ENCODE results near the gene GTPBP4.
"Not testable (repeated sequence)": the region's sequence is repeated elsewhere in the genome, so short reads cannot be mapped to it uniquely, and the experiment has no call there.

The GTPBP4 gene

DNA sequence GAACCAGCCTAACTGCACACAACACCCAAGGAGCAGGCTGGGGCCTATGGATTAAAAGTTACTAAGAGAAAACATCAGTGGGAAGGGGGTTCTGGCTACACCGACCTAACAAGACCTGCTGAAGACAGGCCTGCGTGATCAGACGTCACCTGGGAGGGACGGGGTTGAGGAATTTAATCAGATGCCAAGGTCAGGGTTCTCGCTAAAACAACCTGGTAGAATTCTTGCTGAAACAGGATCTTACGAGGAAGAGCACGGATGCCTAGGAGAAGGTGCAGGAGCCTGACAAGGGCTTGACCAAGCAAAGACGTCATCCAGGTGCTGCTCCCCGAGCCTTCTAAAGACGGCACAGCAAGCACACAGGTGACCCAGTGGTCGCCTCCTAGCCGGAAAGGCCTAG lies 35.9 kb downstream of the GTPBP4 start:
- no peak for DNase-seq (ENCODE audit: low read depth in 2 of 2, low spot score in 1 of 2)

DNA sequence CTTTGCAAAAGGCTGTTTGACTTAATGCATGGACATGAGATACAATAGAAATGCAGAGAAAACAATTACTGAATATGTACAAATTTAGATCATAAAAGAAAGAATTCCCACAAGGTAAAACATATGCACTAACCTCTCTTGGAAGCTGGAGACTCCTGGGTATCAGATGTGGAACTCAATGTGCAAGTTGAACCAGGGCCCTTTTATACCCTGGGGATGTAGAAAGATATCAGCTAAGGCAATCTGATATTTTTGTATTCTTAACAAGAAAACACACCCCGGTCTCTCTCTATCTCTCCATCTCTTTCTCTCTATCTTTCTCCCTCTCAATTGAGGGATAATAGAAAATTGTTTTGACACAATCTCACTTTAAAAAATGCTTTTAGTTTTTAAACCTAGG lies 37.4 kb downstream of the GTPBP4 start, which contains the start of gene IDI2:
Gene IDI2 (minus strand): TSS at position 177 of the 400 bp plus-strand sequence. CDS start 1,136 bp downstream, outside the sequence.
- no peak for DNase-seq (ENCODE audit: low read depth in 2 of 2, low spot score in 1 of 2)

GRCh38 chr10:1026578-1026977 lies 38.3 kb downstream of the GTPBP4 start:
- no peak for DNase-seq (ENCODE audit: low read depth in 2 of 2, low spot score in 1 of 2)

DNA sequence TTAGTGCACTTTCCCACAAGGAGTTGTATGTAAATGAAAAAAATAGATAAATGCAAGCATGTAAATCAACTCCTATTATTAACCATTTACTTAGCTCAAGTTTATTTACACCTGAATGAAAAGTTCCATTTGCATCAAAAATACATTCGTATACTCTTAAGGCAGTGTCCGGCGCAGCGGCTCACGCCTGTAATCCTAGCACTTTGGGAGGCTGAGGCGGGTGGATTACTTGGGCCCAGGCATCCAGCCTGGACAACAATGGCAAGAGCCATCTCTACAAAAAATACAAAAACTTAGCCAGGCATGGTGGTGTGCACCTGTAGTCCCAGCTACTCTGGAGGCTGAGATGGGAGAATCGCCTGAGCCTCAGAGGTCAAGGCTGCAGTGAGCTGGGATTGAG lies 41.6 kb downstream of the GTPBP4 start:
- DNase-seq (ENCODE audit: low read depth in 2 of 2, low spot score in 1 of 2): no peak

- no peak for DNase-seq (ENCODE audit: low read depth in 2 of 2, low spot score in 1 of 2)
Observed at GRCh38 chr10:1033601-1034000, 45.4 kb downstream of the GTPBP4 start.

DNA sequence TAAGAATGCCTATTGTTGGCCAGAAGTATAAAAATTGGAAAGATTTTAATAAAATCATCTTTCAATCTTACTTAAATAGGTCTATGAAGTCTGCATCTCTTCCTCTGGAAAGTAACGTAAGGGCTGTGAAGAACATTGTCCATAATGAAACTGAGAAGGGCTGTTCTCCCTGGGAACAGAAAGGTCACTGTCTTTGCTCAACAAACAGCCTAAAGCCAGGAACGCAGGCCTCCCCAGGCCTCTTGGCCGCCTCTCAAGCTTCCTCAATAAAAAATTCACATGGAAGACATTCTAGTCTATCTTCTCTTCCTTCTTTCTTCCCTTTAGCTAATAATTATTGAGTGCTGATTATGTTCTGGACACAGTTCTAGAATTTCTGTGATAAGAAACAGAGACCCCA lies 46.5 kb downstream of the GTPBP4 start:
- DNase-seq (ENCODE audit: low read depth in 2 of 2, low spot score in 1 of 2): no peak

GRCh38 chr10:1035201-1035600 lies 47.0 kb downstream of the GTPBP4 start:
- no peak for DNase-seq (ENCODE audit: low read depth in 2 of 2, low spot score in 1 of 2)

- no peak for DNase-seq (ENCODE audit: low read depth in 2 of 2, low spot score in 1 of 2)
Observed at GRCh38 chr10:1036341-1036791, 48.1 kb downstream of the GTPBP4 start.

GRCh38 chr10:1037098-1037497 lies 48.9 kb downstream of the GTPBP4 start:
- DNase-seq (ENCODE audit: low read depth in 2 of 2, low spot score in 1 of 2): no peak

DNA sequence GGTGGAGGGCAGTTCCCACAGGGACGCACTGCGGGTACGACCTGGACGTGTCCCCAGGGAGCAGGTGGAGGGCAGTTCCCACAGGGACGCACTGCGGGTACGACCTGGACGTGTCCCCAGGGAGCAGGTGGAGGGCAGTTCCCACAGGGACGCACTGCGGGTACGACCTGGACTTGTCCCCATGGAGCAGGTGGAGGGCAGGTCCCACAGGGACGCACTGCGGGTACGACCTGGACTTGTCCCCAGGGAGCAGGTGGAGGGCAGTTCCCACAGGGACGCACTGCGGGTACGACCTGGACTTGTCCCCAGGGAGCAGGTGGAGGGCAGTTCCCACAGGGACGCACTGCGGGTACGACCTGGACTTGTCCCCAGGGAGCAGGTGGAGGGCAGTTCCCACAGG lies 50.5 kb downstream of the GTPBP4 start:
- DNase-seq (ENCODE audit: low read depth in 2 of 2, low spot score in 1 of 2): not testable (repeated sequence)

- DNase-seq (ENCODE audit: low read depth in 2 of 2, low spot score in 1 of 2): no peak
Observed at GRCh38 chr10:1040133-1040532, 51.9 kb downstream of the GTPBP4 start.

- no peak for DNase-seq (ENCODE audit: low read depth in 2 of 2, low spot score in 1 of 2)
Observed at GRCh38 chr10:1041514-1041913, 53.3 kb downstream of the GTPBP4 start.

DNA sequence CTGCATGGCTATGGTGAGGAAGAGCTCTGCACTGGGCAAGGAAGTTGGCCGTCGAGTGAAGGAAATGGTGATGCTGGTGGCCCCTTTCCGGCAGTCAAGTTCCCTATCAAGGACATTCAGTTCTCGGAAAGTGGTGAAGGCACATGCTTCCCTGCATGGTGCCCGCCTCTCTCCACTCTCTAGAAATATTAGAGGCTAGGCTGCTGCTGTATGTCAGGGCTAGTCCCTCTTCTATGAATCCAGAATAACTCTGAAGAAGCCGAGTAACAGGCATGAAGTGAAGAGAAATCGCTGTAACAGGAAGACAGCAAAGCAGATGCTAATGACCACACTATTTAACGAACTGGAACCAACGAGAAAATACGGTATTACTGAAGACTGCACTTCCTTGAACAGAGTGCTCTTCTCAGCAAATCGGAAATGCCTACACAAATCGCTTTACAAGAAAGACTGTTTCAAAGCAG lies 55.3 kb downstream of the GTPBP4 start:
- DNase-seq (ENCODE audit: low read depth in 2 of 2, low spot score in 1 of 2): no peak

DNA sequence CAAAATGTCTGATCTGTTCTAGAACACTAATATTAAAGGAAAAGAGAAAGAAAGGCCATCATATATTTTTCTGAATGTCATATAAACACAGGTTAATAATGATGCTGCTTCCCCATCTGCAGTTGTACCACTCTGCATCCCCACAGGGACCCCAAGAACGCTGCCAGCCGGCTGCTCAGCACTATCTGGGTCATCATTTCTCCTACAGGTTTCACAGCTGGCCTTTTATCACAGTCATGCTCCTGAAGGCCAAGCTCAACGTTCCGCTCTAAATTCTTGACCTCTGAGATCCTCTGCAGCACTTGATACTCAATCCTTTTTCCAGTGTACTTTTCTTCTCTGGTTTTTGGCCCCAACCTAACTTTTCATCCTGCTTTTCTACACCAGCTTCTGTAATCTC lies 55.9 kb downstream of the GTPBP4 start:
- DNase-seq (ENCODE audit: low read depth in 2 of 2, low spot score in 1 of 2): no peak

DNA sequence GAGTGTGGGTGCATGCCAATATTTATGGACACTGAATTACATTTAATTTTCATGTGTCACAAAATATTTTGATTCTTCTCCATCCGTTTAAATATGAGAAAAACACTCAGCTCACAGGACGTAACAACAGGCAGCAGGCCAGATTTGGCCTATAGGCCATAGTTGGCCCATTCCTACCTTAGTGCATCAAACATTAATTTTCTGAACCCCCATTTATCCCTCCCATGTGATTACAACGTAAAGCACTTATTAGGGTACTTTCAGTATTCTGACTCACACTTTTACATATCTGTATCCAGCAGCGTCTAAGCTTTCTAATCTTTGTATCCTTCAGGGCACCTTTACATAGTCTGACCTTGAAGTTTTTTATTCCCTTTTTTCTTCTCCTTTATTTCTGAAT lies 56.7 kb downstream of the GTPBP4 start:
- DNase-seq (ENCODE audit: low read depth in 2 of 2, low spot score in 1 of 2): no peak

DNA sequence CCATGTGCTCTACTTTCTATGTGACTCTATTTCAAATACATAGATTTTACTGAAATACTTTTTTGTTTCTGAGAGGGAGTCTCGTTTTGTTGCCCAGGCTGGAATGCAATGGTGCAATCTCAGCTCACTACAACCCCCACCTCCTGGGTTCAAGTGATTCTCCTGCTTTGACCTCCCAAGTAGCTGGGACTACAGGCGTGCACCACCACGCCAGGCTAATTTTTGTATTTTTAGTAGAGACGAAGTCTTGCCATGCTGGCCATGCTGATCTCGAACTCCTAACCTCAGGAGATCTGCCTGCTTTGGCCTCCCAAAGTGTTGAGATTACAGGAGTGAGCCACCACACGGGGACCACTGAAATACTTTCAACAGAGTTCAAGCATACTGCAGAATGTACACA lies 57.2 kb downstream of the GTPBP4 start:
- DNase-seq (ENCODE audit: low read depth in 2 of 2, low spot score in 1 of 2): no peak

DNA sequence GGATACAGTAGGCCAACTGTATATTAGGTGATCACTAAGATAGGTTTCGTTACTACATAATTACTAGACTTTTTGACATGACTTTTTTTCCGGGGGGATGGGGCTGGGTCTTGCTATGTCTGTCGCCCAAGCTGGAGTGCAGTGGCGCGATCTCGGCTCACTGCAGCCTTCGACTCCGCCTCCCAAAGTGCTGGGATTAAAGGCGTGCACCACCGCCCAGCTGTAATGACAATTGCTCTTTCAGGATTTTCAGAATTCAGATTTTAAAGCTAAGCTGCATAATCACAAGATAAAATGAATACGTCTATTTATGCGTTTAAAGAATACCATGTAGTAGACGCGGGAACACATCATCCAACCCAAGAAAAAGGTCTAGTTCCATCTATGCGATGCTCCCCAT lies 59.7 kb downstream of the GTPBP4 start:
- DNase-seq (ENCODE audit: low read depth in 2 of 2, low spot score in 1 of 2): no peak

- no peak for DNase-seq (ENCODE audit: low read depth in 2 of 2, low spot score in 1 of 2)
Observed at GRCh38 chr10:1048349-1048731, 60.1 kb downstream of the GTPBP4 start.

DNA sequence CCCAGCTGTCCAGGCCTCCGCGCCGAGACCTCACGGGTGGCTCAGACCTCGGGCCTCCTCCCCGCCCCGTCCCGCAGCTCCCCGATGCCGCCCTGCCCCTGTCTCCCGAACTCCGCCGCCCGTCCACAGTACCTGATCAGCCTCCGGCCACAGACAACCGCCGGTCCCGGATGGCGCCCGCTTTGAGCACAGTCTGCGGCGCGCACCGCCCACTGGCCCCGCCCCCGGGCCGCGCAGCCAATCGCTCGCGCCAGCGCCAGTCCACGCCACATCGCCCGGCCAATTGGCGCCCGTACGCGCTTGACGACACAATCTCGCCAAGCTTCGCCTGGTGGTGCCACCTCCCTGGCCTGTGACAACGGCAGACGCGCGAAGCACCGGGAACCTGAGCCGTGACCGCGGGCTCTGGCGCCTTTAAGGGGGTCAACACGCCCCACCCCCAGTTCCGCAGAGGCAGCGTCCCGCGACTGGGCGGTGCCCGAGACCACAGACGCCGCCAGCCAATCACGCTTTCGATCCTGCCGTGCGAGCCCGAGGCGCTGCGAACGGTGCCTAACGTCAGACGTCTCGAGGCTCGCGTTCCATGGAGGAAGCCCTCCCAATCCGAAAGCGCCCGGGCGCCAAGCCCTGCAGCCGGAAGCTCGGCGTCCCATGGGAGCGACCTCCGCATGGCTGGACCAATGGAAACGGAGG lies 60.6 kb downstream of the GTPBP4 start, which contains the start of gene IDI1:
Gene IDI1 (minus strand): TSS at position 388 of the 693 bp plus-strand sequence. CDS start 116 bp downstream, at position 272.
- peak; percentile 91 to 94 for DNase-seq (ENCODE audit: low read depth in 2 of 2, low spot score in 1 of 2)

DNA sequence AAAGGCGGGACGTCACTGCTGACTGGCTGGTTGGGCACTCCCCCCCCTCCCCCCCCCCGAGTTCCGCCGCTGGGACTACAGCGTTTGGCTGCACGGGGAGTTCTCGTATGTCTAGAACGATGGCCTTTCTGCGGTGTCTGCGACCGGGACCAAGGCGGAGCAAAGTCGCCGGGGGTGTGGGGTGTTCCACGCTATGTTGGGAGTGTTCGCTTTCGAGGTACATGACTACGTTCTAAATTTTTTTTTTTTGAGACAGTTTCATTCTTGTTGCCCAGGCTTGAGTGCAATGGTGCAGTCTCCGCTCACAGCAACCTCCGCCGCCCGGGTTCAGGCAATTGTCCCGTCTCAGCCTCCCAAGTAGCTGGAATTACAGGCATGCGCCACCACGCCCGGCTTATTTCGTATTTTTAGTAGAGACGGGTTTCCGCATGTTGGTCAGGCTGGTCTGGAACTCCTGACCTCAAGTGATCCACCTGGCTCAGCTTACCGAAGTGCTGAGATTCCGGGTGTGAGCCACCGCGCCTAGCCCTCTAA lies 61.3 kb downstream of the GTPBP4 start:
- DNase-seq (ENCODE audit: low read depth in 2 of 2, low spot score in 1 of 2): no peak

GRCh38 chr10:1050145-1050544 lies 61.9 kb downstream of the GTPBP4 start:
- DNase-seq (ENCODE audit: low read depth in 2 of 2, low spot score in 1 of 2): no peak

GRCh38 chr10:1050554-1050953 lies 62.3 kb downstream of the GTPBP4 start:
- DNase-seq (ENCODE audit: low read depth in 2 of 2, low spot score in 1 of 2): no peak

- DNase-seq (ENCODE audit: low read depth in 2 of 2, low spot score in 1 of 2): no peak
Observed at GRCh38 chr10:1054684-1055083, 66.5 kb downstream of the GTPBP4 start.
